ENCODE measurements around the gene KRTAP5-3. TPM values are rescaled to one million over a fixed set of nuclear protein-coding genes. Genes with fewer than 3 reads are reported as not detected.
"Not testable (repeated sequence)": the region's sequence is repeated elsewhere in the genome, so short reads cannot be mapped to it uniquely, and the experiment has no call there.

The KRTAP5-3 gene
- total RNA-seq, 2 donors from 2014 or later, result not detected

- peaks cover 58% of the 10 kb centered on the region for H3K27me3 Mint-ChIP-seq
- no peak for ATAC-seq
- DNase-seq, result no peak
- H3K9me3 ChIP-seq (ENCODE audit: control insufficient read depth, low read length, poor library complexity, severe bottlenecking), result no peaks in the 10 kb centered on the region
- H3K27ac Mint-ChIP-seq, result no peak within 1 kb of the TSS
- H3K36me3 Mint-ChIP-seq (ENCODE audit: low read depth), result peaks cover 2% of the 10 kb centered on the region
- H3K4me3 Mint-ChIP-seq, result no peak within 1 kb of the TSS
- peaks cover 23% of the 10 kb centered on the region for H3K4me1 Mint-ChIP-seq
These were observed 10.3 kb downstream of the KRTAP5-3 start, which contains the start of gene KRTAP5-2 for GRCh38 chr11:1597994-1598380. TSS of gene KRTAP5-2 (minus strand) at chr11:1598294. CDS start at chr11:1598250, 44 bp downstream.

- no peaks in the 10 kb centered on the region for H3K9me3 ChIP-seq (ENCODE audit: control insufficient read depth, low read length, poor library complexity, severe bottlenecking)
- peaks cover 2% of the 10 kb centered on the region for H3K36me3 Mint-ChIP-seq (ENCODE audit: low read depth)
- H3K27ac Mint-ChIP-seq, result no peak overlapping the region
These were observed 10.8 kb downstream of the KRTAP5-3 start for GRCh38 chr11:1597331-1597993.

GRCh38 chr11:1596576-1597121 lies 11.6 kb downstream of the KRTAP5-3 start:
- Mint-ChIP-seq H3K4me1 (peaks cover 23% of the 10 kb centered on the region), H3K27me3 (peaks cover 52% of the 10 kb centered on the region)
- H3K36me3 Mint-ChIP-seq (ENCODE audit: low read depth); DNase-seq; H3K27ac Mint-ChIP-seq; H3K9me3 ChIP-seq (ENCODE audit: control insufficient read depth, low read length, poor library complexity, severe bottlenecking); H3K4me3 Mint-ChIP-seq; ATAC-seq: not testable (repeated sequence)

More at GRCh38 chr11:1597331-1597993, 10.8 kb downstream of the KRTAP5-3 start:
- H3K4me1 Mint-ChIP-seq, result peaks cover 23% of the 10 kb centered on the region
- peaks cover 56% of the 10 kb centered on the region for H3K27me3 Mint-ChIP-seq
- no peak for DNase-seq
- ATAC-seq, result no peak
- H3K4me3 Mint-ChIP-seq, result no peak overlapping the region

GRCh38 chr11:1595994-1596575 lies 12.2 kb downstream of the KRTAP5-3 start:
- ATAC-seq; H3K27ac Mint-ChIP-seq; H3K4me3 Mint-ChIP-seq; H3K9me3 ChIP-seq (ENCODE audit: control insufficient read depth, low read length, poor library complexity, severe bottlenecking); H3K36me3 Mint-ChIP-seq (ENCODE audit: low read depth); DNase-seq: not testable (repeated sequence)
- peaks cover 47% of the 10 kb centered on the region for H3K27me3 Mint-ChIP-seq
- peaks cover 23% of the 10 kb centered on the region for H3K4me1 Mint-ChIP-seq

GRCh38 chr11:1592628-1593027 lies 15.6 kb downstream of the KRTAP5-3 start:
- no peaks in the 10 kb centered on the region for H3K9me3 ChIP-seq (ENCODE audit: control insufficient read depth, low read length, poor library complexity, severe bottlenecking)
- DNase-seq (no peak), ATAC-seq (no peak)
- H3K4me3 Mint-ChIP-seq, result no peak overlapping the region
- H3K27me3 Mint-ChIP-seq, result peaks cover 22% of the 10 kb centered on the region
- peaks cover 31% of the 10 kb centered on the region for H3K4me1 Mint-ChIP-seq
- H3K27ac Mint-ChIP-seq, result no peak overlapping the region
- H3K36me3 Mint-ChIP-seq (ENCODE audit: low read depth), result peaks cover 6% of the 10 kb centered on the region

GRCh38 chr11:1589996-1590395 lies 18.3 kb downstream of the KRTAP5-3 start:
- H3K4me3 Mint-ChIP-seq, result peak overlapping the region; percentile 31
- DNase-seq, result no peak

GRCh38 chr11:1589191-1589963 lies 18.9 kb downstream of the KRTAP5-3 start:
- peak overlapping the region; percentile 63 for H3K4me3 Mint-ChIP-seq
- peak; percentile 79 for ATAC-seq

More at GRCh38 chr11:1589996-1590395, 18.3 kb downstream of the KRTAP5-3 start:
- H3K9me3 ChIP-seq (ENCODE audit: control insufficient read depth, low read length, poor library complexity, severe bottlenecking), result no peaks in the 10 kb centered on the region
- ATAC-seq, result no peak
- peaks cover 4% of the 10 kb centered on the region for H3K36me3 Mint-ChIP-seq (ENCODE audit: low read depth)
- peaks cover under 1% of the 10 kb centered on the region for H3K27me3 Mint-ChIP-seq
- peaks cover 19% of the 10 kb centered on the region for H3K4me1 Mint-ChIP-seq
- peak overlapping the region; percentile 83 for H3K27ac Mint-ChIP-seq

GRCh38 chr11:1586699-1587098 lies 21.6 kb downstream of the KRTAP5-3 start:
- DNase-seq (no peak), ATAC-seq (no peak)
- H3K4me1 Mint-ChIP-seq, result peaks cover 14% of the 10 kb centered on the region
- peak overlapping the region; percentile 83 for H3K27ac Mint-ChIP-seq
- H3K4me3 Mint-ChIP-seq, result no peak overlapping the region
- peaks cover 4% of the 10 kb centered on the region for H3K36me3 Mint-ChIP-seq (ENCODE audit: low read depth)
- H3K9me3 ChIP-seq (ENCODE audit: control insufficient read depth, low read length, poor library complexity, severe bottlenecking), result no peaks in the 10 kb centered on the region
- H3K27me3 Mint-ChIP-seq, result no peaks in the 10 kb centered on the region

More at GRCh38 chr11:1589191-1589963, 18.9 kb downstream of the KRTAP5-3 start:
- not testable (repeated sequence) for H3K27me3 Mint-ChIP-seq; H3K9me3 ChIP-seq (ENCODE audit: control insufficient read depth, low read length, poor library complexity, severe bottlenecking); H3K36me3 Mint-ChIP-seq (ENCODE audit: low read depth); DNase-seq
- H3K4me1 Mint-ChIP-seq, result peaks cover 16% of the 10 kb centered on the region
- peak overlapping the region; percentile 83 for H3K27ac Mint-ChIP-seq

GRCh38 chr11:1584661-1585370 lies 23.4 kb downstream of the KRTAP5-3 start, which contains the start of gene KRTAP5-1:
TSS of gene KRTAP5-1 (minus strand) at chr11:1585283. CDS start at chr11:1585249, 34 bp downstream.
- not testable (repeated sequence) for H3K27me3 Mint-ChIP-seq; DNase-seq; H3K27ac Mint-ChIP-seq; H3K36me3 Mint-ChIP-seq (ENCODE audit: low read depth); H3K9me3 ChIP-seq (ENCODE audit: control insufficient read depth, low read length, poor library complexity, severe bottlenecking); ATAC-seq
- peaks cover 14% of the 10 kb centered on the region for H3K4me1 Mint-ChIP-seq
- H3K4me3 Mint-ChIP-seq, result peak within 1 kb of the TSS; percentile 62

- ATAC-seq; H3K27ac Mint-ChIP-seq; H3K4me1 Mint-ChIP-seq; H3K4me3 Mint-ChIP-seq; H3K36me3 Mint-ChIP-seq (ENCODE audit: low read depth); H3K9me3 ChIP-seq (ENCODE audit: control insufficient read depth, low read length, poor library complexity, severe bottlenecking); DNase-seq; H3K27me3 Mint-ChIP-seq: not testable (repeated sequence)
These were observed 25.4 kb downstream of the KRTAP5-3 start for GRCh38 chr11:1582909-1583308.

GRCh38 chr11:1581976-1582375 lies 26.3 kb downstream of the KRTAP5-3 start:
- H3K4me3 Mint-ChIP-seq, result no peak overlapping the region
- ATAC-seq, result no peak
- H3K4me1 Mint-ChIP-seq, result peaks cover 5% of the 10 kb centered on the region
- no peak overlapping the region for H3K27ac Mint-ChIP-seq
- H3K36me3 Mint-ChIP-seq (ENCODE audit: low read depth), result no peaks in the 10 kb centered on the region
- H3K27me3 Mint-ChIP-seq, result no peaks in the 10 kb centered on the region
- DNase-seq, result no peak
- peaks cover 9% of the 10 kb centered on the region for H3K9me3 ChIP-seq (ENCODE audit: control insufficient read depth, low read length, poor library complexity, severe bottlenecking)

GRCh38 chr11:1576825-1577224 lies 31.4 kb downstream of the KRTAP5-3 start:
- DNase-seq, result no peak
- Mint-ChIP-seq H3K4me3 (peak overlapping the region; percentile 57), H3K4me1 (peaks cover 6% of the 10 kb centered on the region), H3K36me3 (ENCODE audit: low read depth) (no peaks in the 10 kb centered on the region), H3K27ac (peak overlapping the region; percentile 45), H3K27me3 (no peaks in the 10 kb centered on the region)
- no peak for ATAC-seq
- peaks cover 9% of the 10 kb centered on the region for H3K9me3 ChIP-seq (ENCODE audit: control insufficient read depth, low read length, poor library complexity, severe bottlenecking)

Data from T-helper 17 cell (primary cell).